H9 (cell line): Measurements from ENCODE around the gene SLCO4A1. TPM values are rescaled to one million over a fixed set of nuclear protein-coding genes. Genes with fewer than 3 reads are reported as not detected.
A peak's percentile ranks its signal among the peaks of the same experiment; 100 is the strongest.

Experiments used
- DNase-seq: peaks from one replicate; pipeline ENCODE4 v3.0.0-alpha.2; 2017
- H2AFZ ChIP-seq: one replicate; pipeline ENCODE4 v1.6.1; 2013; ENCODE audit warnings: mild to moderate bottlenecking, low read length, control low read depth, moderate library complexity
- H2AK5ac ChIP-seq: 2 replicates; pipeline ENCODE4 v1.6.1; 2013; ENCODE audit warnings: low read length, control low read depth, mixed read lengths; ENCODE audit not compliant: insufficient read length
- H2BK120ac ChIP-seq: one replicate; pipeline ENCODE4 v1.6.1; 2013; ENCODE audit warnings: low read depth, mild to moderate bottlenecking, low read length, control low read depth, inconsistent platforms; ENCODE audit not compliant: poor library complexity, severe bottlenecking
- H2BK12ac ChIP-seq: 2 replicates; pipeline ENCODE4 v1.6.1; 2013; ENCODE audit warnings: low read length, control low read depth, mixed read lengths, low read depth; ENCODE audit not compliant: insufficient read length
- H2BK15ac ChIP-seq: 2 replicates; pipeline ENCODE4 v1.6.1; 2013; ENCODE audit warnings: low read depth, low read length, control low read depth
- H2BK20ac ChIP-seq: one replicate; pipeline ENCODE4 v1.6.1; 2013; ENCODE audit warnings: low read depth, mild to moderate bottlenecking, low read length, control low read depth, inconsistent platforms; ENCODE audit not compliant: poor library complexity, severe bottlenecking
- H2BK5ac ChIP-seq: 2 replicates; pipeline ENCODE4 v1.6.1; 2013; ENCODE audit warnings: low read length, control low read depth, mixed read lengths; ENCODE audit not compliant: insufficient read length
- H3K14ac ChIP-seq: 2 replicates; pipeline ENCODE4 v1.6.1; 2013; ENCODE audit warnings: low read length, control low read depth; ENCODE audit not compliant: insufficient read depth
- H3K18ac ChIP-seq: 2 replicates; pipeline ENCODE4 v1.6.1; 2013; ENCODE audit warnings: low read depth, mild to moderate bottlenecking, mixed read lengths, low read length, control low read depth; ENCODE audit not compliant: insufficient read length
- H3K23ac ChIP-seq: 2 replicates; pipeline ENCODE4 v1.6.1; 2013; ENCODE audit warnings: low read length, control low read depth, mixed read lengths, low read depth; ENCODE audit not compliant: insufficient read length
- H3K23me2 ChIP-seq: 2 replicates; pipeline ENCODE4 v1.6.1; 2013; ENCODE audit warnings: low read depth, mild to moderate bottlenecking, mixed read lengths, low read length, control low read depth; ENCODE audit not compliant: insufficient read length, poor library complexity, severe bottlenecking
- H3K27ac ChIP-seq: 2 replicates; pipeline ENCODE4 v1.5.1; 2013; ENCODE audit warnings: low read length, control low read depth, mixed read lengths, low read depth; ENCODE audit not compliant: insufficient read length
- H3K27me3 ChIP-seq: 2 replicates; pipeline ENCODE4 v1.6.1; 2013; ENCODE audit warnings: low read length, control low read depth, inconsistent platforms; ENCODE audit not compliant: insufficient read depth
- H3K4ac ChIP-seq: 2 replicates; pipeline ENCODE4 v1.6.1; 2013; ENCODE audit warnings: low read depth, mild to moderate bottlenecking, control low read depth, inconsistent platforms, low read length, moderate library complexity
- H3K4me1 ChIP-seq: 2 replicates; pipeline ENCODE4 v1.6.1; 2013; ENCODE audit warnings: low read length, control low read depth, inconsistent platforms; ENCODE audit not compliant: insufficient read depth
- H3K4me2 ChIP-seq: 2 replicates; pipeline ENCODE4 v1.6.1; 2013; ENCODE audit warnings: low read length, control low read depth, mixed read lengths; ENCODE audit not compliant: insufficient read length, insufficient read depth
- H3K56ac ChIP-seq: 2 replicates; pipeline ENCODE4 v1.6.1; 2013; ENCODE audit warnings: low read depth, mild to moderate bottlenecking, mixed read lengths, low read length, control low read depth; ENCODE audit not compliant: insufficient read length
- H3K79me1 ChIP-seq: 2 replicates; pipeline ENCODE4 v1.6.1; 2013; ENCODE audit warnings: low read depth, mild to moderate bottlenecking, moderate library complexity, low read length, control low read depth, inconsistent platforms; ENCODE audit not compliant: insufficient read depth, poor library complexity, severe bottlenecking
- H3K79me2 ChIP-seq: 2 replicates; pipeline ENCODE4 v1.6.1; 2013; ENCODE audit warnings: low read length, control low read depth, inconsistent platforms; ENCODE audit not compliant: insufficient read depth
- H3K9ac ChIP-seq: 2 replicates; pipeline ENCODE4 v1.6.1; 2013; ENCODE audit warnings: low read length, control low read depth, mixed read lengths; ENCODE audit not compliant: insufficient read length; ENCODE audit errors: extremely low read depth
- H3K9me3 ChIP-seq: one replicate; pipeline ENCODE4 v1.6.1; 2013; ENCODE audit warnings: low read depth, low read length, inconsistent platforms; ENCODE audit not compliant: control insufficient read depth
- H3T11ph ChIP-seq: one replicate; pipeline ENCODE4 v1.6.1; 2013; ENCODE audit warnings: mild to moderate bottlenecking, low read length, control low read depth, inconsistent platforms
- H4K20me1 ChIP-seq: one replicate; pipeline ENCODE4 v1.6.1; 2013; ENCODE audit not compliant: control insufficient read depth, insufficient read length, insufficient read depth
- H4K5ac ChIP-seq: 2 replicates; pipeline ENCODE4 v1.6.1; 2013; ENCODE audit warnings: low read depth, mild to moderate bottlenecking, mixed read lengths, low read length, control low read depth; ENCODE audit not compliant: insufficient read length
- H4K8ac ChIP-seq: replicated peaks from 2 replicates; pipeline ENCODE4 v1.6.1; 2013; ENCODE audit warnings: low read length, control low read depth, mixed read lengths, low read depth; ENCODE audit not compliant: insufficient read length
- H4K91ac ChIP-seq: 2 replicates; pipeline ENCODE4 v1.6.1; 2013; ENCODE audit warnings: low read depth, mild to moderate bottlenecking, moderate library complexity, mixed read lengths, low read length, control low read depth; ENCODE audit not compliant: insufficient read length
- H3K27ac Mint-ChIP-seq, 3 experiments: 2 replicates in 2 of 3; 3 replicates in 1 of 3; pipeline ENCODE4 v1.8.0; 2020 to 2021; ENCODE audit warnings: mixed read lengths in 3 of 3, mild to moderate bottlenecking in 1 of 3, moderate library complexity in 1 of 3
- H3K27me3 Mint-ChIP-seq: 2 replicates; pipeline ENCODE4 v1.8.0; 2021; ENCODE audit warnings: low read depth, mild to moderate bottlenecking, moderate library complexity, mixed read lengths
- H3K36me3 Mint-ChIP-seq, 3 experiments: 2 replicates in 2 of 3; 3 replicates in 1 of 3; pipeline ENCODE4 v1.8.0; 2020 to 2021; ENCODE audit warnings: low read depth in 3 of 3, mixed read lengths in 3 of 3; ENCODE audit not compliant: insufficient read depth in 1 of 3
- H3K4me1 Mint-ChIP-seq, 2 experiments: 2 replicates each; pipeline ENCODE4 v1.8.0; 2020; ENCODE audit warnings: mixed read lengths in 2 of 2
- H3K4me3 Mint-ChIP-seq, 2 experiments: 2 replicates in 1 of 2; 3 replicates in 1 of 2; pipeline ENCODE4 v1.8.0; 2020 to 2021; ENCODE audit warnings: mild to moderate bottlenecking in 2 of 2, mixed read lengths in 2 of 2, moderate library complexity in 1 of 2
- H3K9me3 Mint-ChIP-seq, 2 experiments: 2 replicates in 1 of 2; 3 replicates in 1 of 2; pipeline ENCODE4 v1.8.0; 2020; ENCODE audit warnings: mild to moderate bottlenecking in 2 of 2, mixed read lengths in 2 of 2, moderate library complexity in 1 of 2
- CTCF ChIP-seq: fragments of 200-600 bp; sonication (generic); conservative IDR thresholded peaks from 3 replicates; pipeline ENCODE4 v1.8.0; 2021; ENCODE audit warnings: antibody characterized with exemption, mild to moderate bottlenecking
- WGBS: extraction: QIAGEN DNeasy Blood & Tissue Kit; methylation state at CpG from one replicate; pipeline ENCODE4 v1.1.7; 2013; ENCODE audit warnings: missing lambda C conversion rate, low lambda C conversion rate, mixed read lengths; ENCODE audit not compliant: insufficient read length; ENCODE audit errors: extremely low coverage; 5-methylcytosine and 5-hydroxymethylcytosine counted together
- total RNA-seq: library from RNA; stranded (reverse); gene quantifications from 2 replicates; pipeline ENCODE4 v1.2.1, GENCODE V29; 2021

Gene SLCO4A1
- total RNA-seq, 1 experiment from 2014 or later = 9.4 TPM

- no peak overlapping the region for H3K27ac Mint-ChIP-seq
- Histone ChIP-seq H2BK5ac (no peak overlapping the region), H3K27me3 (peaks cover 9% of the 10 kb centered on the region; the same call in 1 of the 2 replicates), H3T11ph (no peak overlapping the region), H3K4ac (no peak overlapping the region), H2AK5ac (no peak overlapping the region), H2BK20ac (no peak overlapping the region), H3K4me2 (no peak overlapping the region), H3K79me2 (peaks cover 3% of the 10 kb centered on the region; the same call in 1 of the 2 replicates), H3K23me2 (peaks cover 8% of the 10 kb centered on the region), H4K91ac (no peak overlapping the region), H3K9ac (no peak overlapping the region), H4K5ac (no peak overlapping the region), H2BK15ac (no peak overlapping the region), H4K8ac (no peak overlapping the region), H3K56ac (no peak overlapping the region), H3K79me1 (no peaks in the 10 kb centered on the region), H2BK12ac (no peak overlapping the region), H3K23ac (no peak overlapping the region), H2AFZ (no peak overlapping the region), H3K27ac (no peak overlapping the region), H4K20me1 (no peaks in the 10 kb centered on the region), H3K4me1 (peaks cover 5% of the 10 kb centered on the region), H3K9me3 (no peaks in the 10 kb centered on the region), H3K14ac (no peak overlapping the region), H3K18ac (no peak overlapping the region), H2BK120ac (no peak overlapping the region)
- no CpG with 5 or more reads among the region's 12 CpGs for WGBS
- peaks cover 46% of the 10 kb centered on the region for H3K27me3 Mint-ChIP-seq
- no peak for TF ChIP-seq CTCF
- no peaks in the 10 kb centered on the region; a peak in 1 of 5 replicates for H3K9me3 Mint-ChIP-seq
- DNase-seq = no peak
- H3K4me3 Mint-ChIP-seq = peak overlapping the region in 1 of 2 experiments; percentile 44; a peak in 1 of 5 replicates
- H3K36me3 Mint-ChIP-seq = peaks cover 0 to 2% (median 2%) of the 10 kb centered on the region in 3 experiments; a peak in 1 of 7 replicates
- H3K4me1 Mint-ChIP-seq = peaks cover 6 to 22% of the 10 kb centered on the region in 2 experiments
Measured at GRCh38 chr20:62644802-62645496, 2.6 kb downstream of the SLCO4A1 start.
